ENCODE data around the gene LRIT1.

Gene LRIT1

DNA sequence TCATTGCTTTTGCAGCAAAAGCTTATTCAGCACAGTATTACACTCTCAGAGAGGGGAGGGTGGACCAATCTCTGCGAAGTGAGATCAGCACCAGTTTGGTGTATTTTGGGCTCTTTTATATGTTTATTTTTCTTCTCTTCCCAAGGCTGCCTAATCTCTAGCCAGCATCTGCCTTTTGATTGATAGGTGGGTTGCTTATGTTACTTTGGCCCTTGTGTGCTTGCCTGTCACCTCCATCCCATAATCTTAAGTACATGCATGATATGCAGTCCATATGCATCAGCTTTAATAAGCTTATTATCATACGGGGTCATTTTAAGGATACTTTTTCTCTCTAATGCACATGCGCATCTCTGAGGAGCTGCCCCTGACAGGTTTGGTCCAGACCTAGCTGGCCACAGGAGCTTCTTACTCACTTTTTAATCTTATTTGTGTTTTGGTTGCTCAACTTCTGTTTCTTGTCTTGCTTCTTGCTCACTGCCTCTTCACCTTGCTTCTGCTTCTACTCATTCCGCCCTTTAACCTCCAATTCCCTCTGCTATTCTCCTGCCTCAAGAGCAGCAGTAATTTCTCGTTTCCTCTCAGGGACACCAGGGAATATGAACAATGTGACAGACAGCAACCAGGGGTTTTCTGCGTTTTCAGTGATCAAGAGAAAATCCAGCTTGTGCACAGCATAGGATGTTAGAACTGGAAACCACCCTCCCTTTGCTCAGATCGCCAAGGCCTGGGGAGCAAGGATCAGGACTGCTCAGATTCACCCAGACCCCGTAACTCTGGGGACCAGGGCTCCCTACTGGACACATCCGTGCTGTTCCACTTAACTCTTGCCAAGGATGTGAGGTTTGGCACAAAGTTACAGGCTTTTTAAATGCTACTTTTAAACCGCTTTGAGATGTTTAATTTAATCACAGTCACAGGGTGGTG lies 13.5 kb upstream of the LRIT1 start:
- no peak for DNase-seq

DNA sequence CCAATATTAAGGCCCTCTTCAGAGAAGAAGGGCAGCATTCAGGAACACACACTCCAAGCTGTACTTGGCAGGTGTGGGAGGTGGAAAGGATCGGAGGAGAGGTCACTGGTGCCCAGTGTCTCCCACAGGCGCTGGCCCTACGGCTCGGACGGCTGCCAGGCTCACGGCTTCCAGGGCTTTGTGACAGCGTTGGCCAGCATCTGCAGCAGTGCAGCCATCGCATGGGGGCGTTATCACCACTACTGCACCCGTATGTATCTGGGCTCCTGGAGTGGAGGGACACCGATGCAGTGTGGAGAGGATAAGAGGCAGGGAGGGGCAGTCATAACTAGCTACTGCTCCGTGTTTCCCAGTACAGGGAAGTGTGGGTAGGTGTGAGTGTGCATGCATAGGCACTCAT lies 7.4 kb upstream of the LRIT1 start:
- DNase-seq = no peak

DNA sequence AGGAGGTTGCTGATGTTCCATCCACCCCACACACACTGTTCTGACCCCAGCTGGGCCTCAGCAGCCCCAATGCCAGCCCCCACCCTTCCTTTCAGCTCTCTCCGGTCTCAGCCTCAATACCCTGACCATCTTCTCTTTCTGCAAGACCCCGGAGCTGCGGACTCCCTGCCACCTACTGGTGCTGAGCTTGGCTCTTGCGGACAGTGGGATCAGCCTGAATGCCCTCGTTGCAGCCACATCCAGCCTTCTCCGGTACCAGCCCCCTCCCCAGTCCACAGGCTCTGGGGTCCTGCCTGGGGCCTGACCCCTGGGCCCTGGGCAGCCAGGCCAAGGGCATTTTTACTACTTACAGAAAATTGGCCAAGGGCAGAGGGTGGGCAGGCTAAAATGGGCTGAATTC lies 6.2 kb upstream of the LRIT1 start:
- DNase-seq = no peak

DNA sequence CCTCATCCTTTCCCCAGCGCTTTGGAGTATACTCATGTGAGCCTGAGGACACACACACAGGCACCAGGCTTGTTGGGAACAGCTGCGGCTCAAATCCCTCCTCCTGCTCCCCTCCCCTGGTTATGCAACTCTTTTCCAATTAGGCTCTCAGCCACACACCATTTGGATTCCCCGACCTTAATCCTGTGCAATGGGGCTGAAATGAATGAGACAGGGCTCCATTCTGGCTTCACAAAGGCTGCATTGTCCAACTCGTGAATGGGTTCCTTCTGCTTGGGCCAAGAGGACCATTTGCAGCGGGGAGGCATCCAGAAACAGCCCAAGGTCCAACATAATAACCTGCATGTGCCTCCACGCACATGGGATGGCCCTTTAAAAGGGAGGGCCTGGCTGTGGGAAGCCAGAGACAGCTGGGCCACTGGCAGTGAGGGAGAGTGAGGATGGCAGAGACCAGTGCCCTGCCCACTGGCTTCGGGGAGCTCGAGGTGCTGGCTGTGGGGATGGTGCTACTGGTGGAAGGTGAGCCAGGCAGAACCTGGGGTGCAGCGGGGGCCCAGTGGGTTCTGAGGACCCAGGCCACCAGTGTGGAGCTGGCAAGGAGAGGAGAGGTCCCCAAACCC lies 3.4 kb upstream of the LRIT1 start, which contains the start of gene RGR:
RGR (plus strand) TSS at position 403 of the 620 bp plus-strand sequence; CDS start at position 441, 38 bp downstream.
- DNase-seq = no peak

DNA sequence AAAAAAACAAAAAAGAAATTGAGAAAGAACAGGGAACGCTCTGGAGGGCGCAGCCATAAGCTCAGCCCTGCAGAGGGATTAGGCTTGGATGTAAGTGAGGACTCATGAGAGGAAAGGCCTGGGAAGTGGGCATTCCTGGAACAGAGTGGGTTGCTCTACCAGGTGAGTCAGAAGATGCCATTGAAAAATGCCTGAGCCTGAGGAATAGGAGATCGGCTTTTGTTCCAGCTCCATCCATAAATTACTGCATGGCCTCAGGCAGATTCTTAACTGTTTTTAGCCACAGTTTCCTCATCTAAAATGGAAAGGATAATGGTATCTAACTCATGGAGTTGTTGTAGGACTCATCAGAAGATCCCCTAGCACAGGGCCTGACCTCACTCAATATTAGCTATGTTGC lies 2.4 kb upstream of the LRIT1 start:
- no peak for DNase-seq

DNA sequence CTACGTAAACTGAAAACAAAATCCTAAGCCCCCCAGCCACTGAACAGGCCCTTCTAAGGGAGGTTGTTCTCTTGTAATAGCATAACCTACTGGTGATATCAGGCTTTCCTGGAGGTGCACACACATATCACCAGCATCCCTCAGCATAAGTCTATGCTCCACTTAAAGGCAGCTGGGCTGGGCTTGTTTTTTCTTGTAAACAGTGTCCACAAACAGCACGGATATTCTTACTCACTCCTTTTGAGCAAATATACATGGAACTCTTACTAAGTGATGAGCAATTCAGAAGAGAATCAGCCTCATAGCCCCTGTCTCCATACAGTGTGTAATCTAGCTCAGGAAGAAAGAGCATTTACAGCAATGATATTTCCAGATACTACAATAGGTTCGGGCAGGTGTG lies 2.4 kb downstream of the LRIT1 start:
- no peak for DNase-seq

DNA sequence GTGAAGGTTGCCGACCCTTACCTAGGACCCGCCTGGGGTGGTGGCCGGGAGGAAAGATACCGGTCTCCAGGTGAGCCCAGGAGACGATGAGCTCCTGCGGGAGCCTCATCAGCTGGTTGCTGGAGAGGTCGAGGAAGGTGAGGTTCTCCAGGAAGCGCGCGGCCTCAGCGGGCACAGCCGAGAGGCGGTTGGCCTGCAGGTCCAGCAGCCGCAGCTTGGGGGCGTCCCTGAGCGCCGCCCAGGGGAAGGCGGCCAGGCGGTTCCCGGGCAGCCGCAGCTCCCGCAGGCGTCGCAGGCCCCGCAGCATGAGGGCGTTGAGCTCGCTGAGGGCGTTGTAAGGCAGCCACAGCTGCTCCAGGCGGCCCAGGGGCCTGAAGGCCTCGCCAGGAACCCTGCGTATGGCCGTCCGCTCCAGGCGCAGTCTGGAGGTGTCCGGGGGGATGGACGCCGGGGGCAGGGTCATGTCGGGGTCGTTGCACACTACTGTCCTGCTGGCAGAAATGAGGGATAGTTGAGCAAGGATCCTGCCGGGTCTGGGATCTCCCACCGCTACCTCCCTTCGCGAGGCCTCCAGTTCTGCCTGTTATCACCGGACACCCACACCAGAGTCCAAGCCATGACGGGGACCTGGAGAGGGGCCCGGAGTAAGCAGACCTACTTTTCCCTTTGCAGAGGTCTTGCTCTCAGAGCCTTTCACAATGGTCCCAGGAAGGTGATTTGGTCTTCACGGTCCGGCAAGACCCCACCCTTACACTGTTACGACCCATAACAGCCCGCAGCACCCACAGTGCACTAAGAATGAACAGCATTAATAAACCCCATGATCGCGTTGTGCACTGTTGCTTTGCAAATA lies 3.9 kb downstream of the LRIT1 start:
- no peak for DNase-seq

DNA sequence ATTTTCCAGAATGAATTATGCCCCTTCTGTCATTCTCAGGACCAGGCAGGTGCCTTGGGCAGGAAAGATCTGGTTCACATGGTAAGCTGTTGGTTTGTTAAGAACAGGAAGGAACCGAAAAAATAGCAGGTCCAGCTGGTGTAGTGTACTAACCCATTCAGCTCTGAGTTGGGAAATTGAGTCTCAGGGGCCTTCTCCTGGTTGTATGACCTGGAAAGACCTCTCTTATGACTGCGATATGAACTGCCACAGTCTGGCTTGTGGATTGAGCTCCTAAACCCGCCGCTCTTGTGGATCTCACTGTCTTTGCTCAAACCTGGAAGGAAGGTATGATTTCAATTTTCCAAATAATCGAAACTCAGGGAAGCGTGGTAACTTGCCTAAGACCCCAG lies 4.5 kb downstream of the LRIT1 start:
- no peak for DNase-seq

DNA sequence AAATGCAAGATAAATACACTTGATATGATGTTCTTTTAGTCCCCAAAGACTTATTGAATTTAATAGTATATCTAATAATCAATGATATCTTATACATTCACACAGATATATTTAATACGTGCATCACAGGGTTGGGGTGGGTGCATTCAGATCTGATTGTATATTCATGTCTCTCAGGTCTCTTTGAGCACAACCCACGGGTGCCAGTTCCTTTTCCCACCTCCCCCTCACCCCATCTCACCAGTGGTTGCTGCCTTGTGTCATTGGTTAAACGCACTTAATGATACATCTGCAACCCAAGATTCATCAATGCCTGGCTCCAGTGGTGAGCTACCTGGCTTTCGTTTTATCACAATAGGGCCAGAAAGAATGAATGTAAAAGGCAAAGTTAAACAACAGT lies 6.2 kb downstream of the LRIT1 start:
- no peak for DNase-seq

DNA sequence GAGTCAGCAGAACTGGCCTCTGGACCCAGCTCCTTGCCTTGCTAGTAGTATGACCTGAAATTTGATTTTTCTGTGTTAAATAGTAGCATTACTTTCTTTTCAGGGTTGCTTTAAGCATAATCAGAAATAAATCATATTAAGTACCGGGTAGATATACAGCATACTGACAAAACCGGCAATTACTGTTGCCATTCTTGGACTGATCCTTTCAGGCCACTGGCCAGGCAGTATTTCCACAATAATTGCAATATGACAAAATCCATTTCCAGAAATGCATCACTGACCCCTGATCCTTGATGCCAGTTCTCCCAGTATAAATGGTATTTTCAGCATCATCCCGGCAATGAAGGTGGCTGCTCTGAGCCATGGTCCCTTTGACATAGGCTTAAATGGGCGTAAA lies 6.9 kb downstream of the LRIT1 start:
- no peak for DNase-seq

DNA sequence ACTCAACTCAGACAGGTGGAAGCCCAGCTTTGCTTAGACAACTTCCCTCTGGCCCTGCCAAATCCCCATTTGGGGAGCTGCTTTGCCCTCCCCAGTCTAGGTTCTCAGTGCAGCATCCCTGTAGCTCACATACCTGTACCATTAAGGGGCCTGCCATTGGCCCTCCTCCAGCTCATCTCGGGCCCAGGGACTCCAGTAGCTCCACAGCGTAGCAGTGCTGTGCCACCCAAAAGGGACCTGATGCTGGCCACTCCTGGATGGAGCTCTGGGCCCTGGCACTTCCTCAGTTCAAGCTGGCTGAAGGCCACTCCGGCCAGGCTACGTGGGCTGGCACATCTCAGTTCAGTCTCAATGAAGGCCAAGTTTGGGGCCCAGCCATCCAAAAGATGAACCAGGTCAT lies 7.4 kb downstream of the LRIT1 start:
- no peak for DNase-seq

DNA sequence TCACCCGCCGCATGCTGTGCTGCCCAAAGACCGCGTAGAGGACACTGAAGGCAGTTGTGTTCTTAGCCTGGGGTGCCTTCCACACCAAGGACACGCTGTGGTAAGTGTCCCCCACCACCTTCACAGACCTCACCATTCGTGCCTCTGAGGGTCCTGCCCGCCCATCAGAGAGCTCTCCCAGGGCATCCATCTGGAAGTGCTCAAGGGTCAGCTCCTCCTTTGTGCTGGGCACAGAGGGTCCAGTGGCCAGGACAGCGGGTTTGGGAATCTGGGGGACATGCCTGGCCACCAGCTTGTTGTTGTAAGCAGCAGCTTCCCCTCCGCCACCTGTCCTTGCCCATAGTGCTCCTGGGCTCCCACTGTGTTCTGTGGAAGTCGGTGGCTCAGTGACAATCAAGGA lies 9.0 kb downstream of the LRIT1 start:
- DNase-seq = no peak

DNA sequence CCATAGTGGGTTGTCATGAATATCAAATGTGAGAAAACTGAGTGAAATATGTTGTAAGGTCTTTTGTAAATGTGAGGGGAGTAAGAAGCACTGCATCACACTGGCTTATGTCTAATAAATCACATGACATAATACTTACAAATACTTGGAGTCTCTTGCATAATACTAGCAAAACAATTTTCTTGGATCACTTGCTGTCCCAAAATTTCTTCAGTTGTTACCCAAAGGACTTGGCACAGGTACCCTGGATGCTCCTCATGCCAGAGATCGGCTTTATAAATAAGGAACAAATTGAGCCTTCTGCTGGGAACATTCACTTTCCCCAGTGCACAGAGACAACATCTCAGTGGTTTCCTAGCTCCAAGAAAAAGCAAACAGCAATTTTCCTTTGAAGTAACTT lies 11.0 kb downstream of the LRIT1 start:
- DNase-seq = no peak

DNA sequence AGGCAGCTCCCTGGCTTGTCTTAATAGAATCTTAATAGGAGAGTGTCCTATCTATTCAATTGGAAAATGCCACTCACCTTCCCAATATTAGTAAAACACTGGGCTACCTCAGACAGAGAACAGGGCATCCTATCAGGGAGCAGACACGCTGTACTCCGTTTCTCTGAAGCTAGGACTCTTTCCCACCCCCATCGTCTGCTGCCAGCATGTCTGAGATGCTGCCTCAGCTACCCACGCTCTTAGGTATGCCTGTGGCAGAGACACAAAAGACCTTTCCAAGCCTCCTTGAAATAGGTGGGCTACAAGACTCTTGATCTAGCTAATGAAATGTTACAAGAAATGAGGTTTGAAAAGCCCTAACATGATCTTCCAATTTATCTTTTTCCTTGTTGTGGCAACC lies 13.5 kb downstream of the LRIT1 start:
- no peak for DNase-seq

DNA sequence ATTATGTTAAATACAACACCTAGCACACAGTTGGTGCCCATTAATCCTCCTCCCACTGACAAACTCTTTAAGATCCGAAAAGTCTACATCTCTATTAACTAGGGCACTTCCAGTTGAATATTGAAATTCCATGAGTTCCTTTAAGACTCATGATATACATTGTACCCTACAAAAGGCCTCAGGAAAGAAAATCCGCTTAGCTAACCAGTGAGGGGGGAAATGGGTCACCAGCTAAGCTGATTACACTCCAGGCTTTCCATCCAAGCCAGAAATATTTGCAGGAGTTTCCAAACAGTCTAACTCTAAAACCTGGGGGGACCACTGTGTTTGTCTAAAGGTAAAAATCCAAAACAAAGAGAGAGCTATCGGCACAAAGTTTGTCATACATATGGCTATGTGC lies 14.7 kb downstream of the LRIT1 start:
- DNase-seq = no peak

DNA sequence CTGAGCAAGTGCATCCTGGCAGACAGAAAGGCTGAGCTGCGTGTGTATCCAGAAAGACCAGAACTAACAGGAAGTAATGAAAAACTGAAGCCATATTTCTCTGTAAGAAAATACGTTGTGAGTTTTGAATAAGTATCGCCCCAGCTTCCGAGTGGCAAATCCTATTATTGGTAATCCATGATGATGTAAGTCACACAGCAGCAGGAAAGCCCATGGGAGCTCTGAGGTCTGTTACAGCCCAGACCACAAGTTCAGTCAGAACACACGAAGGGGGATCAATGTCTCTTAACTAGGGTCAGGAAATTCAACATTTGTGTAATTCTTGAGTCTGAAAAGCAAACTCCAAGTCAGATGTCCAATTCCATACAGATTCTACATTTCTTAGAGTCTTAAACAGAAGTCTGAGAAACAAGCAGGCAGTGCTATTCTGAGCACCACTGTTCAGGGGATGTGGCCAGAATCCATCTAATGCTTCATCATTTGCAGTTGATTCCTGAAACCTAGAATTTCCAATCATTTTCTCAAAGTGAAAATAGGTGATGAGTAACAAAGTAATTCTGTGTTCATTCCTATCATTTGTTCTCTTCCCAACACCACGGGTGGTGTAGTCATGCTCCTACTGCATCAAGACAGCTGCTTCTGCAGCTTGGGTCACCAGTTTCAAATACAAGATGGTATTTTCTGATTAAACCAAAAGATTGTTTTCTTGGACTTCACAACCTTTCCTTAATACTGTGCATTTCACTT lies 15.7 kb downstream of the LRIT1 start, which contains the start of gene LRIT2:
LRIT2 (minus strand) TSS at position 118 of the 747 bp plus-strand sequence; CDS start at position 94, 24 bp downstream.
- no peak for DNase-seq

DNA sequence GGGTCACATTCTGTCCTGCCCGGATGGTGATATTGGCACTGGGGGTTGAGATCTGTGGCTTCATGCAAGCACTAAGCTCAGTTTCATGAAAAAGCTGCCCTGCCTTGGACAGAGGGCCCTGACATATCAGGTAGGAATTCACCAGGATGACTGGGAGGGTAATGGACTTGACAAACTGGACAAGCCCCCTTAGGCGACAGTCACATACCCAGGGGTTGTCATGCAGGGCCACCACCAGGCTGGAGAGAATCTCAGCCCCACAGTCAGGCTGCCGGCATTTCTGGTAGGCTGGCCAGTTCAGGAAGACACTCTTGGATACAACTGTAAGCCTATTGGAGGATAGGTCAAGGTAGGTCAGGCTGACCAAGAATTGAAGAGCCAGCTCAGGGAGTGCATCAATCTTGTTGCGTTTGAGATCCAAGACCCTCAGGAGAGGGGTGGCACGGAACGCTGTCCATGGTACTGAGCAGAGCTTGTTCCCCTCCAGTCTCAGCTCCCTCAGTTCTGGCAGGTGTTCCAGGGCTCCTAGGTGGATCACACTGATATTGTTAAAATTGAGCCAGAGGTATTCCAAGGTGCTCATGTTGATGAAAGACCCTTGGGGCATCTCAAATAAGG lies 16.8 kb downstream of the LRIT1 start:
- DNase-seq = no peak

DNA sequence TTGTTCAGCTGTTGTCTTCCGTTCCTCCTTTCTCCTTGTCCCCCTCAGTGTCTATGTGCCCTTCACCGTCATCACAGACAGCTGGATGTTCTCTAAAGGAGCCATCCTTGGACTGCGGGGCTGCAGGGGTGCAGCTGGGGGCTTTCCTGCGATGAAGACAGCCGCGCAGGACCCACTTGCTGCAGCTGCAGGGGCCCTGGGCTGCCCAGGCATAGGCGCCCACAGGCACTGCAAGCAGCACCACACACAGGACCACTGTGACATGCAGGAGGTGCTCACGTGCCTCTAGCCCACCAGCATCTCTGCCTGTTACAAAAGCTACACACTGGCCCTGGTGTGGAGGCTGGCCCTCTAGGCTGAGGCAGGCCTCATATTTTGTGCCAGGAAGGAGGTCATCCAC lies 19.4 kb downstream of the LRIT1 start:
- no peak for DNase-seq

DNA sequence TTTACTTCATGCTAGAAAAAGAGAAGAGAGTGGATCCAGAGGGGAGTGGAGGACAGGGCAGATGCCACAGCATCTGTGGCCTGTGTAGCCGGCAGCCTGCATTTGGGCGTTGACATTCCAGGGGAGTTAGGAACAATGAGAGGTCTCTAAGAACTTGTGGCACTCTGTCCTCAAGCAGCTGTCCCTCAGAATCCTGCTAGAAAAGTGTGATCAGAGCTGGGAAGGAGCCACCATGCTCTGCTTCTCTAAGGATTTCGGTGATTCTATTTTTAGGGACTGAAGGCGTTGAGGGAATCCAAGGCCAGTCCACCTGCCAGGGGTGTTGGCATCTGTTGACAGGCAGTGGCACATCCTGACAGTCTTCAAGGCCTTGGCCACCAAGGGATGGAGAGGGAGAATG lies 23.6 kb downstream of the LRIT1 start:
- DNase-seq = no peak

DNA sequence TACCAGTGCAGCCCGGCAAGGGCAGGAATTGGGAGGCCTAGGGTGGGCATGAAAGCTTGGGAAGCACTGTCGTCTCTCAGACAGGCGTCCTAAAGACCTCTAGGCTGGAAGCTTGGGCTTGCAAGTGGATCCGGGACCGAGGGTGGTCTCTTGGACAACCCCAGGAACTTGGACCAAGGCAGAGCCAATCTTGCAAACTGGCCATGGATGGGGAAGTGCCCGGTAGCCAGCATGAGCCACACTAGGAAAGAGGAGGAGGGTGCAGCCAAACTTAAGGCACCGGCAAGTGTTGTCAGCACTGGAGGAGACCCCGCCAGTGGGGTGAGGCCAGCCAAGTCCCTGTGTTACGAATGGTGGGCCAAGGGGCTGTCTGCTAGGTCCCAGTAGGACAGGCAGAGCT lies 24.5 kb downstream of the LRIT1 start:
- DNase-seq = no peak

DNA sequence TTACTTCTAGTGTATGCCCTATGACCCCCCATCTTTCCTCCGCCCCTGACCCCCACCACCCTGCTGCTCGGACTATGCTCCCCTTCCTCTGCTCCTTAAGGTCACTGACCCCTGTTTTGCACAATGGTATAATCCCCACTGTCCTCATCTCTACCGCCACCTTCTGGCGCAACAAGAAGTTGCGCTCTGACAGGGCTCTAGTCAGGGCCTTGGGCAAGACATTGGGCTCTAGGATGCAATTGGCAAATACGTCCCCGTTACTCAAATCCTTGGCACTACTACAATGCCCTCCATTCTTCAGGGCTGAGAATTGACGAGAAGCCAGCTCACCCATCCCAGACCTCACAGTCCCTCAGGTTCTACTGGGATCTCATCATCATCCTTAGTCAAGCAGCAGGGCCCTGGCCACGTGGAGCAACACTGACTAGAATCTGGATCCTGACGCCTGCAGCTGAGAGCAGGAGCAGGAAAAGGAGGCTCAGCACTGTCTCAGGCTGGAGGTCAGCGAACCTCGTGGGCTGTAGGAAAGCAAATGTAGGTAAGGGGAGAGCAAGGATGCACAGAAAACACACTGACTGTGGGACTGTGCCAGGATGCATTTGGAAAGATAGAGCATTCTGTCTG lies 26.6 kb downstream of the LRIT1 start:
- DNase-seq = peak; percentile 18

Data from activated CD4-positive, alpha-beta T cell treated with anti-CD3 and anti-CD28 coated beads, Interleukin-2, amount 50 U/mL, for 1 hour (primary cell).